GM12878 (cell line): ENCODE results near the gene CFAP161. TPM values are rescaled to one million over a fixed set of nuclear protein-coding genes. Genes with fewer than 3 reads are reported as not detected.

Source experiments
- ATAC-seq: fragments of 200-7000 bp; cut with Tn5 transposase; 3 replicates; pipeline ENCODE4 v1.9.1; 2020; ENCODE audit warnings: mild to moderate bottlenecking, moderate library complexity
- BruUV-seq: library from RNA; stranded (reverse); fragments of 400-500 nt; replicated peaks from 2 replicates; lab custom pipeline; 2021; lab: Mats Ljungman, UMichigan
- CTCF ChIA-PET: fragments of 300-600 bp; sonication (Branson Sonifier 250); formaldehyde crosslinking; extraction: SDS; loops from one replicate; lab custom pipeline; 2021; ENCODE audit warnings: inconsistent platforms; lab: Yijun Ruan, JAX
- POLR2A ChIA-PET: fragments of 350-600 bp; formaldehyde crosslinking; extraction: SDS; loops from one replicate; lab custom pipeline; 2021; ENCODE audit warnings: inconsistent platforms; lab: Charles Lee
- RAD21 ChIA-PET: fragments of 300-600 bp; sonication (Branson Sonifier 250); formaldehyde crosslinking; loops from one replicate; lab custom pipeline; 2023; ENCODE audit warnings: antibody characterized with exemption; ENCODE audit not compliant: unreplicated experiment; lab: Charles Lee
- SMC1A ChIA-PET: fragments of 300-600 bp; sonication (Branson Sonifier 250); formaldehyde crosslinking; loops from one replicate; lab custom pipeline; 2023; ENCODE audit not compliant: unreplicated experiment, uncharacterized antibody; lab: Charles Lee
- DNase-seq: peaks from one replicate; pipeline ENCODE4 v3.0.0-alpha.2; 2011; ENCODE audit warnings: low read depth, low spot score
- FAIRE-seq: peaks from 3 replicates; lab custom pipeline; 2011; peaks lifted over from hg19 to GRCh38; lab: Jason Lieb, UNC
- H2AFZ ChIP-seq: 2 replicates; pipeline ENCODE4 v1.6.0; 2011; ENCODE audit warnings: low read depth, low read length, control low read depth; ENCODE audit not compliant: control insufficient read depth
- H3K27ac ChIP-seq: 2 replicates; pipeline ENCODE4 v1.5.1; 2011; ENCODE audit warnings: control low read depth; ENCODE audit not compliant: control insufficient read depth, insufficient read depth
- H3K27me3 ChIP-seq, 2 experiments: replicated peaks in 1 of 2; 2 replicates each; pipeline versions ENCODE4 v1.6.0 to v1.6.1; 2011; ENCODE audit warnings: low read length in 1 of 2; ENCODE audit not compliant: control insufficient read depth in 2 of 2, insufficient read depth in 2 of 2
- H3K36me3 ChIP-seq, 2 experiments: 2 replicates each; pipeline ENCODE4 v1.5.1; 2011; ENCODE audit warnings: low read length in 1 of 2; ENCODE audit not compliant: control insufficient read depth in 2 of 2, insufficient read depth in 2 of 2
- H3K4me1 ChIP-seq: 2 replicates; pipeline ENCODE4 v1.6.1; 2011; ENCODE audit warnings: mild to moderate bottlenecking, low read length, moderate library complexity, mixed read lengths; ENCODE audit not compliant: control insufficient read depth, insufficient read depth
- H3K4me2 ChIP-seq: 2 replicates; pipeline ENCODE4 v1.6.0; 2011; ENCODE audit warnings: control low read depth; ENCODE audit not compliant: control insufficient read depth, insufficient read depth
- H3K4me3 ChIP-seq: fragments of 200-600 bp; sonication (generic); 2 replicates; pipeline ENCODE4 v1.5.1; 2016
- H3K79me2 ChIP-seq: 2 replicates; pipeline ENCODE4 v1.6.0; 2011; ENCODE audit warnings: low read length; ENCODE audit not compliant: control insufficient read depth, insufficient read depth
- H3K9ac ChIP-seq: 2 replicates; pipeline ENCODE4 v1.8.0; 2011; ENCODE audit warnings: low read length, control low read depth, mixed read lengths; ENCODE audit not compliant: control insufficient read depth, insufficient read depth
- H3K9me3 ChIP-seq: replicated peaks from 3 replicates; pipeline ENCODE4 v1.5.1; 2011; ENCODE audit warnings: mild to moderate bottlenecking, low read length; ENCODE audit not compliant: control insufficient read depth, insufficient read depth
- H4K20me1 ChIP-seq: 2 replicates; pipeline ENCODE4 v1.6.0; 2011; ENCODE audit not compliant: control insufficient read depth, insufficient read depth
- CUX1 ChIP-seq: IDR thresholded peaks from 2 replicates; pipeline ENCODE4 v1.6.1; 2012; ENCODE audit warnings: improper control_type of control experiment, low read depth, low read length; ENCODE audit not compliant: insufficient replicate concordance
- MTA3 ChIP-seq: IDR thresholded peaks from 2 replicates; pipeline ENCODE4 v1.6.1; 2012; ENCODE audit warnings: low read length, inconsistent platforms, borderline replicate concordance
- NFIC ChIP-seq: IDR thresholded peaks from 2 replicates; pipeline ENCODE4 v1.6.1; 2012; ENCODE audit warnings: low read depth, mild to moderate bottlenecking, inconsistent platforms, low read length, moderate library complexity
- NFXL1 ChIP-seq: fragments of 450-650 bp; IDR thresholded peaks from 2 replicates; pipeline ENCODE4 v1.6.1; 2017; ENCODE audit warnings: antibody characterized with exemption, mild to moderate bottlenecking, borderline replicate concordance
- NFYA ChIP-seq: IDR thresholded peaks from 2 replicates; pipeline ENCODE4 v1.6.1; 2011; ENCODE audit warnings: low read depth, mild to moderate bottlenecking, low read length, improper control_type of control experiment, borderline replicate concordance
- NKRF ChIP-seq: fragments of 450-650 bp; conservative IDR thresholded peaks from 2 replicates; pipeline ENCODE4 v1.6.1; 2017; ENCODE audit warnings: mild to moderate bottlenecking, moderate library complexity
- PML ChIP-seq: IDR thresholded peaks from 2 replicates; pipeline ENCODE4 v1.6.1; 2012; ENCODE audit warnings: low read length, inconsistent platforms
- SIX5 ChIP-seq: IDR thresholded peaks from 2 replicates; pipeline ENCODE4 v1.6.1; 2011; ENCODE audit warnings: mild to moderate bottlenecking, low read depth, low read length, moderate library complexity; ENCODE audit not compliant: severe bottlenecking
- TCF12 ChIP-seq: IDR thresholded peaks from 2 replicates; pipeline ENCODE4 v1.6.1; 2011; ENCODE audit warnings: low read depth, mild to moderate bottlenecking, low read length
- USF1 ChIP-seq: IDR thresholded peaks from 2 replicates; pipeline ENCODE4 v1.6.1; 2011; ENCODE audit warnings: borderline replicate concordance, low read depth, mild to moderate bottlenecking, moderate library complexity, mixed read lengths, low read length; ENCODE audit not compliant: insufficient read depth; ENCODE audit errors: extremely low read length
- USF2 ChIP-seq: IDR thresholded peaks from 2 replicates; pipeline ENCODE4 v1.6.1; 2011; ENCODE audit warnings: low read depth, low read length, improper control_type of control experiment, borderline replicate concordance
- ZZZ3 ChIP-seq: IDR thresholded peaks from 2 replicates; pipeline ENCODE4 v1.6.1; 2011; ENCODE audit warnings: low read depth; ENCODE audit not compliant: control insufficient read depth, insufficient read length
- WGBS: methylation state at CpG from one replicate; pipeline ENCODE4 v1.1.6; 2016; ENCODE audit warnings: low lambda C conversion rate; ENCODE audit not compliant: insufficient replicate concordance, insufficient coverage; ENCODE audit errors: missing lambda C conversion rate; 5-methylcytosine and 5-hydroxymethylcytosine counted together
- in situ Hi-C: fragments of 300-500 bp; cut with MboI; formaldehyde crosslinking; loops from 9 replicates; pipeline ENCODE4 v1.14.3; 2018; ENCODE audit warnings: mixed read lengths
- intact Hi-C: fragments of 100-400 bp; cut with micrococcal nuclease; formaldehyde crosslinking; loops from one replicate; pipeline ENCODE4 v1.14.2; 2022; ENCODE audit not compliant: unreplicated experiment
- polyA plus RNA-seq, 11 experiments: library from polyadenylated mRNA; depleted of rRNA in 4 of 11; unstranded in 6 of 11; stranded (reverse) in 5 of 11; fragments of >200 nt; fragmentation: Nextera tagmentation in 4 of 11; fragmentation: Illumina TruSeq in 1 of 11; extraction: Ambion mirVana in 4 of 11; extraction: Trizol in 1 of 11; gene quantifications; 1 replicate in 1 of 11; 2 replicates in 10 of 11; pipeline versions ENCODE4 v1.2.1 to v1.2.3, GENCODE V29; 2011 to 2016; ENCODE audit warnings: inconsistent platforms in 2 of 11, missing spikeins in 2 of 11, low read depth in 1 of 11
- total RNA-seq, 4 experiments: library from RNA; depleted of rRNA in 3 of 4; stranded (reverse); fragments of >200 nt in 3 of 4; fragmentation: Illumina TruSeq in 1 of 4; extraction: Trizol in 1 of 4; gene quantifications; 2 replicates each; pipeline versions ENCODE4 v1.2.1 to v1.2.3, GENCODE V29; 2013 to 2021

Gene CFAP161
- total and polyA plus RNA-seq, 10 of the 15 experiments (the other 5 are each of a cell fraction or from before 2014, with no cell fraction given), result 0.31 TPM; not detected in 9

GRCh38 chr15:81168644-81169043, 34.6 kb downstream of the CFAP161 start (continued):
- TF ChIP-seq CUX1 (no peak), PML (no peak), NKRF (no peak)

GRCh38 chr15:81170511-81170910, 36.4 kb downstream of the CFAP161 start:
- intact Hi-C loops, result no loop called here
- CTCF ChIA-PET, result interaction anchor here (2.0 to 4.0 kb wide), 2 partner anchors 15 to 96 kb away, joined by 4 to 21 read pairs; no protein-coding TSS in a partner anchor
- TF ChIP-seq USF1 (no peak), NFXL1 (no peak), NFIC (no peak), USF2 (no peak), SIX5 (no peak), ZZZ3 (no peak), MTA3 (no peak), TCF12 (no peak), NFYA (no peak)

More at GRCh38 chr15:81170511-81170910, 36.4 kb downstream of the CFAP161 start:
- Histone ChIP-seq H3K36me3 (no peaks in the 10 kb centered on the region), H3K9me3 (no peaks in the 10 kb centered on the region), H3K4me2 (no peak overlapping the region), H4K20me1 (no peaks in the 10 kb centered on the region), H3K4me3 (no peak overlapping the region), H3K27me3 (no peaks in the 10 kb centered on the region), H3K4me1 (no peaks in the 10 kb centered on the region), H3K9ac (no peak overlapping the region), H2AFZ (no peak overlapping the region), H3K27ac (no peak overlapping the region), H3K79me2 (no peaks in the 10 kb centered on the region)
- POLR2A ChIA-PET, result no interaction called here
- in situ Hi-C loops, result no loop called here
- DNase-seq (no peak), ATAC-seq (no peak), FAIRE-seq (no peak)
- SMC1A ChIA-PET, result interaction anchor here (1.1 kb wide), 1 partner anchor 15 kb away, joined by 3 read pairs; no protein-coding TSS in a partner anchor
- BruUV-seq, result no TSS peak
- WGBS, result 20% methylated on average over 3 of the region's 3 CpGs
- RAD21 ChIA-PET, result no interaction called here
